GM19395 (cell line): Measurements from ENCODE around the gene C6orf89.
"Not testable (repeated sequence)": the region's sequence is repeated elsewhere in the genome, so short reads cannot be mapped to it uniquely, and the experiment has no call there.

Source experiments
- ATAC-seq: cut with Tn5 transposase; IDR thresholded peaks from one replicate; pipeline ENCODE4 v1.9.1; 2021; ENCODE audit warnings: mild to moderate bottlenecking, moderate library complexity; ENCODE audit not compliant: unreplicated experiment

Gene C6orf89

GRCh38 chr6:36920049-36920448, 34.3 kb downstream of the C6orf89 start:
- ATAC-seq = no peak

GRCh38 chr6:36920546-36920945, 34.8 kb downstream of the C6orf89 start:
- no peak for ATAC-seq

GRCh38 chr6:36924131-36924530, 38.4 kb downstream of the C6orf89 start:
- ATAC-seq = no peak

GRCh38 chr6:36924778-36925374, 39.1 kb downstream of the C6orf89 start:
- ATAC-seq = no peak

- no peak for ATAC-seq
Observed at GRCh38 chr6:36925809-36926208, 40.1 kb downstream of the C6orf89 start.

GRCh38 chr6:36926708-36927513, 41.2 kb downstream of the C6orf89 start:
- no peak for ATAC-seq

GRCh38 chr6:36927691-36928546, 42.2 kb downstream of the C6orf89 start:
- ATAC-seq = no peak

GRCh38 chr6:36928547-36928918, 42.8 kb downstream of the C6orf89 start:
- no peak for ATAC-seq

- ATAC-seq = no peak
Observed at GRCh38 chr6:36929152-36929551, 43.4 kb downstream of the C6orf89 start.

- no peak for ATAC-seq
Observed at GRCh38 chr6:36929607-36930006, 43.9 kb downstream of the C6orf89 start.

GRCh38 chr6:36930483-36930882, 44.7 kb downstream of the C6orf89 start:
- ATAC-seq = no peak

GRCh38 chr6:36933102-36933501, 47.4 kb downstream of the C6orf89 start:
- ATAC-seq = no peak

GRCh38 chr6:36933519-36933918, 47.8 kb downstream of the C6orf89 start:
- ATAC-seq = no peak

- no peak for ATAC-seq
Observed at GRCh38 chr6:36934901-36935300, 49.1 kb downstream of the C6orf89 start.

- no peak for ATAC-seq
Observed at GRCh38 chr6:36936824-36937223, 51.1 kb downstream of the C6orf89 start.

- ATAC-seq = no peak
Observed at GRCh38 chr6:36937896-36938295, 52.1 kb downstream of the C6orf89 start.

- no peak for ATAC-seq
Observed at GRCh38 chr6:36938536-36938935, 52.8 kb downstream of the C6orf89 start.

GRCh38 chr6:36939005-36939404, 53.3 kb downstream of the C6orf89 start:
- ATAC-seq = not testable (repeated sequence)

- no peak for ATAC-seq
Observed at GRCh38 chr6:36940027-36940426, 54.3 kb downstream of the C6orf89 start.

GRCh38 chr6:36941561-36941960, 55.8 kb downstream of the C6orf89 start:
- not testable (repeated sequence) for ATAC-seq

GRCh38 chr6:36942329-36942728, 56.6 kb downstream of the C6orf89 start:
- ATAC-seq = not testable (repeated sequence)

GRCh38 chr6:36944650-36945049, 58.9 kb downstream of the C6orf89 start:
- ATAC-seq = no peak
